Right lobe of liver (tissue), 6 donors: ENCODE results near the gene B3GAT1. TPM values are rescaled to one million over a fixed set of nuclear protein-coding genes. Genes with fewer than 3 reads are reported as not detected.

Source experiments
- ATAC-seq, 4 donors: fragments of 200-7000 bp; cut with Tn5 transposase; one replicate each; pipeline ENCODE4 v1.9.1; 2020; ENCODE audit warnings: mild to moderate bottlenecking in 4 of 4, moderate library complexity in 4 of 4
- DNase-seq, 3 donors: peaks; one replicate each; pipeline ENCODE4 v3.0.0-alpha.2; 2020
- H3K27ac ChIP-seq, 3 donors: fragments of 200-600 bp; one replicate each; pipeline ENCODE4 v1.8.0; 2022
- H3K27me3 ChIP-seq, 2 donors: fragments of 200-600 bp; one replicate each; pipeline ENCODE4 v1.8.0; 2022
- H3K36me3 ChIP-seq, 4 donors: fragments of 200-600 bp; sonication (generic) in 1 of 4; one replicate each; pipeline versions ENCODE4 v1.5.1 to v1.8.0; 2017 to 2022; ENCODE audit warnings: control low read depth in 1 of 4
- H3K4me1 ChIP-seq, 4 donors: fragments of 200-600 bp; sonication (generic) in 1 of 4; one replicate each; pipeline versions ENCODE4 v1.5.1 to v1.8.0; 2017 to 2022; ENCODE audit warnings: control low read depth in 1 of 4
- H3K4me3 ChIP-seq, 3 donors: fragments of 200-600 bp; one replicate each; pipeline ENCODE4 v1.8.0; 2022
- H3K9me3 ChIP-seq, 4 donors: fragments of 200-600 bp; sonication (generic) in 1 of 4; one replicate each; pipeline versions ENCODE4 v1.5.1 to v1.8.0; 2017 to 2022; ENCODE audit warnings: control low read depth in 1 of 4
- POLR2A ChIP-seq: fragments of 450-650 bp; IDR thresholded peaks from one replicate; pipeline ENCODE4 v1.6.1; 2017; ENCODE audit warnings: antibody characterized with exemption, mild to moderate bottlenecking
- WGBS: methylation state at CpG from one replicate; pipeline ENCODE4 v1.1.6; 2018; ENCODE audit warnings: low coverage, low lambda C conversion rate; ENCODE audit not compliant: insufficient coverage; ENCODE audit errors: missing lambda C conversion rate; 5-methylcytosine and 5-hydroxymethylcytosine counted together
- intact Hi-C, 2 donors: fragments of 100-400 bp; cut with DNase I; formaldehyde crosslinking; loops; one replicate each; pipeline versions ENCODE4 v1.11.2 to v1.14.1; 2022
- total RNA-seq, 6 experiments: library from RNA; depleted of rRNA in 2 of 6; stranded (reverse); fragments of >200 nt in 2 of 6; fragmentation: NEBNext Ultra II Directional in 3 of 6; extraction: Animal tissue kit (Norgen Biotek cat#: 25700) in 3 of 6; gene quantifications; one replicate each; pipeline versions ENCODE4 v1.1.0 to v1.2.4, GENCODE V29; 2016 to 2023
- TF ChIP-seq, protein P1 (sequence below), 4 donors: fragments of 200-600 bp in 3 of 4; fragments of 450-650 bp in 1 of 4; IDR thresholded peaks; one replicate each; pipeline versions ENCODE4 v1.5.1 to v1.8.0; 2016 to 2022; ENCODE audit warnings: antibody characterized with exemption in 4 of 4, mild to moderate bottlenecking in 2 of 4
- donor health status: DM: no; HTN: yes; CAD: no.
- donor health status: DM: no; HTN: no; CAD: no.
- donor health status: DM: no; HTN: no; CAD: no.
- donor health status: DM: no; HTN: yes; CAD: no.
- donor health status: DM: no; HTN: yes; CAD: no.

B3GAT1 gene
- total RNA-seq, 6 experiments from 2014 or later, result 0.76 to 8.8 (median 5.1) TPM

DNA sequence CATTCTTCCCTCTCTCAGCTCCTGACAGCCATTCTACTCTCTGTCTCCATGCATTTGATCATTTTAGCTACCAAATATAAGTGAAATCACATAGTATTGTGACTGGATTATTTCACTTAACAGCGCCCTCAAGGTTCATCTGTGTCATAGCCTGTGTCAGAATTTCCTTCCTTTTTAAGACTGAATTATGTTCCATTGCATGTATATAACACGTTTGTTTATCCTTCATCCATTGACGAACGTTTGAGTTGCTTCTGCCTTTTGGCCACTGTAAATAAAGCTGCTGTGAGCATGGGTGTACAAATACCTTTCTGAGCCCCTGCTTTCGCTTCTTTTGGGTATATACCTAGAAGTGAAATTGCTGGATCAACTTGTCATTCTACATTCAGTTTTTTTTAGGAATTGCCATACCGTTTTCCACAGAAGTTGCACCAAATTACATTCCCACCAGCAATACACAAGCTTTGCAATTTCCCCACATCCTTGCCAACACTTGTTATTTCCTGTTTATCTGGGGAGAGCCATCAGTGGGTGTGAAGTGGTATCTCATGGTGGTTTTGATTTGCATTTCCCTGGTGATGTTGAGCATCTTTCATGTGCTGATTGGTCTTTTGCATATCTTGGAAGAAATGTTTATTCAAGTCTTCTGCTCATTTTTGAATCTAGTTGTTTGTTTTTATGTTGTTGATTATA lies 62.8 kb downstream of the B3GAT1 start:
- DNase-seq, result no peak
- H3K4me1 ChIP-seq, result no peaks in the 10 kb centered on the region
- intact Hi-C loops, result no loop called here
- TF ChIP-seq POLR2A, result no peak
- TF ChIP-seq, protein P1, sequence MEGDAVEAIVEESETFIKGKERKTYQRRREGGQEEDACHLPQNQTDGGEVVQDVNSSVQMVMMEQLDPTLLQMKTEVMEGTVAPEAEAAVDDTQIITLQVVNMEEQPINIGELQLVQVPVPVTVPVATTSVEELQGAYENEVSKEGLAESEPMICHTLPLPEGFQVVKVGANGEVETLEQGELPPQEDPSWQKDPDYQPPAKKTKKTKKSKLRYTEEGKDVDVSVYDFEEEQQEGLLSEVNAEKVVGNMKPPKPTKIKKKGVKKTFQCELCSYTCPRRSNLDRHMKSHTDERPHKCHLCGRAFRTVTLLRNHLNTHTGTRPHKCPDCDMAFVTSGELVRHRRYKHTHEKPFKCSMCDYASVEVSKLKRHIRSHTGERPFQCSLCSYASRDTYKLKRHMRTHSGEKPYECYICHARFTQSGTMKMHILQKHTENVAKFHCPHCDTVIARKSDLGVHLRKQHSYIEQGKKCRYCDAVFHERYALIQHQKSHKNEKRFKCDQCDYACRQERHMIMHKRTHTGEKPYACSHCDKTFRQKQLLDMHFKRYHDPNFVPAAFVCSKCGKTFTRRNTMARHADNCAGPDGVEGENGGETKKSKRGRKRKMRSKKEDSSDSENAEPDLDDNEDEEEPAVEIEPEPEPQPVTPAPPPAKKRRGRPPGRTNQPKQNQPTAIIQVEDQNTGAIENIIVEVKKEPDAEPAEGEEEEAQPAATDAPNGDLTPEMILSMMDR (IDR thresholded peaks at IDR 0.05), result no peak
- no peak overlapping the region for H3K4me3 ChIP-seq
- WGBS, result 32% methylated on average over 6 of the region's 6 CpGs
- ATAC-seq, result no peak
- H3K27ac ChIP-seq, result no peak overlapping the region
- no peaks in the 10 kb centered on the region for H3K27me3 ChIP-seq
- H3K9me3 ChIP-seq, result no peaks in the 10 kb centered on the region
- no peaks in the 10 kb centered on the region for H3K36me3 ChIP-seq

DNA sequence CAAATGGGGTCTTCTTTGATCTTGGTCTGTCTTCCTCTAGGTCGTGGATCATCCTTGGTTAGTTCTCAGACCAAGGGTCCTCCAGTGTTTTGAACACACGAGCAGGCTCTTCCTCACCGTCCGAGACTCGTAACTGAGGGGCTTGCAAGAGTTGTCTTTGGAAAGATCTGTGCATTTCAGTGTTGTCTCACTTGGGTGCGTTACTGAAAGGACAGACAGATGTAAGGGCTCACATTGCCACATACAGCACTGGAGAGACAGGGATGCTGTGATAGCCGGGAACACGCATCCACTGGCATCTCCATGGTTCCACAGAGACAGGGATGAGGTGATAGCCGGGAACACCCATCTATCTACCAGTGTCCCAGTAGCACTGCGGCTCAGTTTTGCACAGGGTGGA lies 64.6 kb downstream of the B3GAT1 start:
- Histone ChIP-seq H3K36me3 (no peaks in the 10 kb centered on the region), H3K9me3 (no peaks in the 10 kb centered on the region), H3K27me3 (no peaks in the 10 kb centered on the region), H3K4me1 (no peaks in the 10 kb centered on the region), H3K27ac (no peak overlapping the region), H3K4me3 (no peak overlapping the region)
- 42% methylated on average over 7 of the region's 10 CpGs for WGBS
- no peak for ATAC-seq
- intact Hi-C loops, result no loop called here
- TF ChIP-seq POLR2A, result no peak
- TF ChIP-seq, protein P1 (IDR thresholded peaks at IDR 0.05), result no peak
- peak in 1 of 3 donors; percentile 17 for DNase-seq

DNA sequence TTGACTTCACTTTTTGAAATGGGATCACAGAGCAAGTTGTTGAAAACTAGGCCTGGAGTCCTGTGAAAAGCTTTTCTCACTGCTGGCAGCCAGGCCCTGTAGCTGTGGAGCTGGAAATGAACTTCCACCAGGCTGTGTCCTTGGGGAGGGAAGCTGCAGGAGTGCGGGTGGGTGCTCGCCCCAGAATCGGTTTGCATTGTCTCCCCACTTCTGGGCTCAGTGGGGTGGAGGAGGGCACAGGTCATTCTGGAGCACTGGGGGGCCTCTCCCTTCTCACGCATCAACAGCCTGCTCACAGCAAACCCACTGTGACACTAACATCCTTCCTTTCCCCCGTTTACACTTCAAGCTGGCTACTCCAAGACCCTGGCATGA lies 65.1 kb downstream of the B3GAT1 start:
- WGBS, result 20% methylated on average over 1 of the region's 5 CpGs
- Histone ChIP-seq H3K9me3 (no peaks in the 10 kb centered on the region), H3K27me3 (no peaks in the 10 kb centered on the region), H3K4me1 (no peaks in the 10 kb centered on the region), H3K4me3 (no peak overlapping the region), H3K36me3 (no peaks in the 10 kb centered on the region), H3K27ac (no peak overlapping the region)
- DNase-seq (no peak), ATAC-seq (no peak)
- intact Hi-C loops, result no loop called here
- TF ChIP-seq POLR2A, result no peak
- TF ChIP-seq, protein P1 (IDR thresholded peaks at IDR 0.05), result no peak

DNA sequence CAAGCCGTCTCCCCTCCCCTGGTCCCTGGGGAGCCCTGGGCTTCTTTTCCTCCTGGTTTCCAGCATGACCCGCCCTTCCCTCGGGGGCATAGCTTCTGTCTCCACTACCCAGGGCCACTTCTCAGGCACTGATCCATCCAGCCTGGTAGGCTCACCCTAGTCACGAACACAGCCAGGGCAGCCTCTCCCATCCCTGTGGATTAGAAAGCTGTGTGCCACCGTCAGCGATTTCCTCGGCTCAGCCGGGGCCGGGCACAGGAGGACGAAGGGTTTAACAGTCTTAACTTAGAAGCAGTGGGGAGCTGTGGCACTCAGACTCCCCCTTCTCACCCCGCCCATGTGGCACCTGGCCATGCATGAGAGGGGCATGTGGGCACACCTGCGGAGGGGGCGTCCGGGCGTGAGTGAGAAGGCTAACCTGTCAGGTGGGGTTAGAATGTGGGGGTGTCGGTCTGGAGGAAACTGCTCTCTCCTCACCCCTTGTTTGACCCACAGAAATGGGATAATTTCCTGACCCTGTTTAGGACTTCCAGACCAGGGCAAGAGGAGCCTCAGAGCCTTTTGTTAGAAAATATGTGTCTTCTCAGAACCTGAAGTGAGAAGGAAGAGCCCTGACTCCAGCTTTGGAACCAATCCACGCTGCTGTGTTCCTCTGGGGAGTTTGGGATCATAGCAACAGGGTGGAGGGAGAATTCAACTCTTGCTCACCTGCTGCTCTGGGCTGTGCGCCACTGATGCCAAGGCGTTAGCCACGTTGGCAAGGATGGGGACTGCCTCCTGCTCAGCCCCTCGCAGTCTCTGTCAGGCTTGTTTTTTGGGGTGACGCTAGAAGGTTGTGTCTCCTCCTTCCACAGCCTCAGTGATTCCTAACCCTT lies 65.7 kb downstream of the B3GAT1 start:
- no peaks in the 10 kb centered on the region for H3K27me3 ChIP-seq
- DNase-seq (no peak), ATAC-seq (no peak)
- H3K9me3 ChIP-seq, result no peaks in the 10 kb centered on the region
- no peaks in the 10 kb centered on the region for H3K36me3 ChIP-seq
- 84% methylated on average over 16 of the region's 22 CpGs for whole genome bisulfite sequencing
- intact Hi-C loops, result no loop called here
- no peaks in the 10 kb centered on the region for H3K4me1 ChIP-seq
- H3K27ac ChIP-seq, result no peak overlapping the region
- TF ChIP-seq POLR2A, result no peak
- TF ChIP-seq, protein P1 (IDR thresholded peaks at IDR 0.05), result no peak
- no peak overlapping the region for H3K4me3 ChIP-seq
